Activated T-cell treated with anti-CD3 and anti-CD28 coated beads for 48 hours (primary cell): Measurements from ENCODE around the gene NAT9.

Source experiments
- DNase-seq: peaks from one replicate; pipeline ENCODE4 v3.0.0-alpha.2; 2020; ENCODE audit warnings: low read depth

NAT9 gene

GRCh38 chr17:74744714-74745547 lies 31.2 kb downstream of the NAT9 start:
- peak; percentile 85 for DNase-seq

GRCh38 chr17:74744349-74744713 lies 31.8 kb downstream of the NAT9 start:
- no peak for DNase-seq

GRCh38 chr17:74743755-74744154 lies 32.4 kb downstream of the NAT9 start:
- DNase-seq, result no peak

- no peak for DNase-seq
These were observed 33.1 kb downstream of the NAT9 start for GRCh38 chr17:74742978-74743545.

- DNase-seq, result no peak
These were observed 34.0 kb downstream of the NAT9 start for GRCh38 chr17:74742153-74742515.

GRCh38 chr17:74740641-74741387 lies 35.3 kb downstream of the NAT9 start:
- DNase-seq, result no peak

GRCh38 chr17:74740173-74740572 lies 36.0 kb downstream of the NAT9 start:
- no peak for DNase-seq

GRCh38 chr17:74739227-74739831 lies 36.8 kb downstream of the NAT9 start:
- DNase-seq, result no peak

- peak; percentile 69 for DNase-seq
These were observed 37.8 kb downstream of the NAT9 start for GRCh38 chr17:74738051-74738996.

- DNase-seq, result no peak
These were observed 38.7 kb downstream of the NAT9 start for GRCh38 chr17:74737299-74738050.

- no peak for DNase-seq
These were observed 39.4 kb downstream of the NAT9 start, which contains the start of gene RAB37 for GRCh38 chr17:74736513-74737298. Gene RAB37, plus strand, starts transcription at chr17:74737256. Its CDS starts 17 bp downstream, at chr17:74737273.

GRCh38 chr17:74734256-74734655 lies 41.9 kb downstream of the NAT9 start:
- no peak for DNase-seq

GRCh38 chr17:74733365-74734122 lies 42.6 kb downstream of the NAT9 start:
- no peak for DNase-seq

- no peak for DNase-seq
These were observed 43.9 kb downstream of the NAT9 start for GRCh38 chr17:74732042-74732867.

GRCh38 chr17:74731347-74731605 lies 44.9 kb downstream of the NAT9 start:
- DNase-seq, result no peak

GRCh38 chr17:74730491-74731346 lies 45.4 kb downstream of the NAT9 start:
- no peak for DNase-seq

- DNase-seq, result no peak
These were observed 46.3 kb downstream of the NAT9 start for GRCh38 chr17:74729866-74730265.

- no peak for DNase-seq
These were observed 46.8 kb downstream of the NAT9 start for GRCh38 chr17:74729368-74729767.
